T-helper 22 cell (primary cell): ENCODE measurements around the gene ARL6IP1.

ENCODE experiments used
- DNase-seq: peaks from one replicate; pipeline ENCODE4 v3.0.0-alpha.2; 2020; ENCODE audit warnings: low read depth

Gene ARL6IP1

DNA sequence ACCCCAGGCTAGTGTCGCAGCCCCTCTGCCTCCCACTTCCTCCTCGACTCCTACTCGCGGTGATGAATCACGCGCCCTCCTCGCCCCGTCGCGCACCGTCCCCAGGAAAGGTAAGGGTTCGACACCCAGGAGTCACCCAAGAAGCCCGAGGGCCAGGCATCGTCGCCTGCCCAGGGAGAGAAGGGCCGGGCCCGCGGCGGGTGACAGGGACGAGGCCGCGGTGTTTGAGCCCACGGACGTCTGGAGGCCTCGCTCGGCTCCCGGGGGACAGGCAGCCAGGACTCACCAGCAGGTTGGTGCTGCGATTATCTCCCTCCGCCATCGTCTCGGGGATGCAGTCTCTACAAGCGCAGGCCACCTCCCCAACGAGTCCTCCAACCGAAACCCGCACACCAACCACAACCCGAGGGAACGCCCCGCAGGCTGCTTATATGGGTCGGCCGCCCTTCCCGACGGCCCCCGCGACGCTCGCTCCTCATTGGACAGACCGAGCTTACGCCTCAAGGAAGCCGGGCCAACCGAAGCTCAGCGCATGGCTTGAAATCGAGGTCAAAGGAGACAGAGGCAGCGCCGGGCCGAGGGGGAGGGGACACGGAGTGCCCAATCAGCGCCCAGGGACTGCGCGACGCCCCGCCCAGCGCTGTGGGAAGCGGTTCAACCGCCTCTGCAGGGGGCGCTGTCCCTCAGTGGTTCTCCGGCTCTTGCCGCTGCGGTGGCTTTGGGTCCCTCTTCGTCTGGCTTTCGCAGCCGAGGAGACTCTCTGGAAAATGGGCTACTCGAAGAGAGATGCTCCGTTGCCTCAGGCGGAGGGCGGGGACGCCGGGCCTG is at the start of gene ARL6IP1:
Gene ARL6IP1, minus strand, starts transcription at position 405 of the 828 bp plus-strand sequence. Its CDS starts 83 bp downstream, at position 322.
- DNase-seq = peak; percentile 99

DNA sequence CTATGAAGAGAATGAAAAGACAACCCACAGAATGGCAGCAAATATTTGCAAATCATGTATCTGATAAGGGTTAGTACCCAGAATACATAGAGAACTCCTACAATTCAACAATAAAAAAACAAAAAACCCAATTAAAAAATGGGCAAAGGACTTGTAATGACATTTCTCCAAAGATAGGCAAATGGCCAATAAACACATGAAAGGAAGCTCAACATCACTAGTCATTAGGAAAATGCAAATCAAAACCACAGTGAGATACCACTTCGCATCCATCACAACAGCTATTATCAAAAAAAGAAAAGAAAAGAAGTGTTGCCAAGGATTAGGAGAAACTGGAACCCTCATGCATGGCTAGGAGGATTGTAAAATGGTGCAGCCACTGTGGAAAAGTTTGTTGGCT is 45.1 kb upstream of the ARL6IP1 start:
- DNase-seq = no peak

DNA sequence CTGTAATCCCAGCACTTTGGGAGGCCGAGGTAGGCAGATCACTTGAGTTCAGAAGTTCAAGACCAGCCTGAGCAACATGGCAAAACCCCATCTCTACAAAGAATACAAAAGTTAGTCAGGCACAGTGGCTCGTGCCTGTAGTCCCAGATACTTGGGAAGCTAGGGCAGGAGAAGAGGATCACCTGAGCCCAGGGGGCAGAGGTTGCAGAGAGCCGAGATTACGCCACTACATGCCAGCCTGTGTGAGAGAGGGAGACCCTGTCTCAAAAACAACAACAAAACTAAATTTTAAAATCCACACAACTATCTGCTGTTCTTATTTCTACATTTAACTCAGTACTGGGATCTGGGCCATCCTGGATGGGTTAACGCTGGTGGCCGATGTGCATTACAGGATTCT is 41.2 kb upstream of the ARL6IP1 start:
- no peak for DNase-seq

DNA sequence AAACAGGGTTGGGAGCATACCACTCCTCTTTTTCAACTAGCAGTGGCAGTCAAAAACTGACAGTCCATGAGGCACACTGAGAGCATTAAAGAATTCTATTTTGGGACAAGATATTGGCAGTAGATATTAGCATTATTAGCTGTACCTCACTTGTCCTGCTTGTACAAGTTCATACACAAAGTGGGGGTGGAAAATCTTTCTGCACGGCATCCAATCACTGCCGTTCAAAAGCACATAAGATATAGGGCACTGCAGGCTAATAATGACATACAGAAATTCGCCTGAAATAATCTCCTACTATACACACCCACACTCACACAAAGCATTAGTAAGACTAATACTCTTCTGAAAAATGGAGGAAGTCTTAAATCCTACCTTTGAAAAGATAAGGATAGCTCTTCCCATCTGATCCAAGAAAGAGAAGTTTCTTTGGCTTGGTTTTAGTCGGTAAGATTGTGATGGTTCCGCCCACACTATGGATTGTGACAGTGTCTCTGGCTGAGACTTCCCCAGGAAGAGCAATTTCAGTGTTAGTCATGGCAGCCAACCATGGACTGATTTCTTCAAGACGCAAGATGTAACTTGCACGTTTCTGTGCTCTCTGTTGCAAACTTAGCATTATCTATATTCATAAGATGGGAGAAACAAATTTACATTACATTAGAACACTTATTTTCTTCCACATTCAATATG is 40.6 kb upstream of the ARL6IP1 start:
- no peak for DNase-seq

DNA sequence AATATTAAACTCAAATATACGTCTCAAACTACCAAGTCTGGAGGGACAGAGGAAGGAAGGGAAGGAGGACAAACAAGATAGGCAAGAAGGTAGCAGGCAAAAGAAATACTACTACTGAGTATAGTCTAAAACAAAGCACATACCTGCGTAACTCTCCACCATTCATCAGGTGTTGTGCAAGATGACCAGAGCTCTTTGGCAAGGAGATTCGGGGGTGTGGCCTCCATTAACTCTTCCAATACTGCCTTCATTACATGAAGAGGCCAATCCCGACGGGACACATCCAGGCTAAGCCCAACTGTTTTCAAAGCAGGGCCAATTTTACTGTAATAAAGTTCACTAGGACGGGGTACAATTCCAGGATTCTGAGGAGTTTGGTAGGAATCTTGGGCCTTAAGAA is 38.2 kb upstream of the ARL6IP1 start:
- DNase-seq = no peak

DNA sequence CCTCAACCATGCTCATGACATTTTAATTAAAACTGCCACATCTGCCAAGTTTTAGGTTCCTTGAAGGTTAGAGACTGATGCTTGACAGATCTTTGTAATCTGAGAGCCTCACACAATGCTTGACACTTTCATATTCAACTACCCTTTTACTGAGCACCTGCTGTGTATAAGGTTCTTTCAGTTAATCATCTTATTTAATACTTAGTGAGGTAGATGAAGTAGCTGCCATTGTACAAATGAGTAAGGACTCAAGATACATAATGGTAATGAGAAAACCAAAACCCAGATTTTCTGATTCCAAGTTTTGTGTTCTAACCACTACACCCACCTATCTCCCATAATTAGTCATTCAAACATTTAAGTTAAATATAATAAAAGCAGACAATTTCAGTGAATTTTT is 35.4 kb upstream of the ARL6IP1 start:
- DNase-seq = no peak

DNA sequence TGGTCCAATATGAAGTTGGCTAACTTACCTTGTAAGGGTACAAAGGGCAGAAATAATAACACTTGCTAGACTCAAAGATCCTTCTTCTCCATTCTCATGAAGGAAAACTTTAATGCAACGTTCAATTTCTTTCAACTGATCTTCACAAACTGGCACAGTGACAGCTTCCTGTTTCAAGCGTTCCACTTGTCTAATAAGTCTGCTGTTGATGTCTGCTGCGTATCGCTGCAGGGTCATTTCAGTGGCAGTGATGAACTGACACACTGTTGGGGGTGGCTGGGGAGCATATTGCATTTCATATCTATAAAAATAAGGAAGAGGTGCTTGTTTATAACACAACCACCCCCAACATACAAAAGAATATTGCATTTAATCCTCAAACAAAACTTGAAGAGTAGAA is 33.5 kb upstream of the ARL6IP1 start:
- no peak for DNase-seq

DNA sequence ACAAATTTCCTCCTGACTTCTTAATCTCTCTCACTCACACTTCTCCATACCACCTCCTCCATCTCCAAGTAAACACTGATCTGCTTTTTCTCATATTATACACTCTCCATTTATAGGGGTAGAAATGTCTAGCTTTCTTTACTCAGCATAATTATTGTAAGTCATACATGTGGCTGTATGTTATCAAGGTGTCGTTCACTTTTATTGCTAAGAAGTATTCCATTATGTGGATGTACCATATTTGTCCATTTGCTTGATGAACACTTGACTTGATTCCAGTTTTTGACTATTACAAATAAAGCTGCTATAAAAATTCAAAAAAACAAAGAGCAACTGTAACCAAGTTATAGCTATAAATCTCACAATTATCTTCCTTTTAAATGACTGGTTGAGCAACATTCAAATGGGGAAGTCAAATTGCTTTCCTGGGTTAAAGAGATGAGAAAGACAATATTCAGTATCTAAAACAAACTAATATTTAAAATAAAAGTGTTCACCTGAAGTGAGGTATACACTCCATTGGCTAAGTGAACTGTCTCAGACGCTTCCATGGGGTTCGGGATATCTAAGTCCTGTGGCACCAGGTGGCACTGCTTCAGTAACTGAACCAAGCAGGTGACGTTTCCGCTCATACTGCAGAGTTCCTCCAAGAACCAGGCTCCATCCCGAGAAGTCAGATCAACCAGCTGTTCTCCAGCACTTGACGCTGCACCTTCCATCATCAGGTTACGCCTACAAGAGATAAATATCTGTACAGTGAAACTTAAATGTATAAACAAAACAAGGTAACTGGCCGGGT is 32.6 kb upstream of the ARL6IP1 start:
- DNase-seq = no peak

DNA sequence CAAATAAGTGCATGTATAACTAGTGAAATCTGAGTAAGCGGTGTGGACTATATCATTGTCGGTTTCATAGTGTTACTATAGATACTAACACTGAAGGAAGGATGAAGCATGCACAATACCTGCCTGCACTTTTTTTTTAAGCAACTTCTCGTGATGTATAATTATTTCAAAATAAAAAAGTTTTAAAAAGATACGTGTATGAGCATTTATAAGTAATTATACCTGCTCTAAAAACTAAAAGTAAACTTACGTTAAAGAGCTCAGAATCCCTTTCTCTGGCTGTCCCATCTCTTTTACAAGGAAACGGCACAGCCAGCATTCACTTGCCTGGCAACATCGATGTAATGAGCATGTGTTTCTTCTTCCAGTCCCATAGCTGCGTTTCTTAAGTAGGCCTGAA is 31.3 kb upstream of the ARL6IP1 start:
- DNase-seq = no peak

DNA sequence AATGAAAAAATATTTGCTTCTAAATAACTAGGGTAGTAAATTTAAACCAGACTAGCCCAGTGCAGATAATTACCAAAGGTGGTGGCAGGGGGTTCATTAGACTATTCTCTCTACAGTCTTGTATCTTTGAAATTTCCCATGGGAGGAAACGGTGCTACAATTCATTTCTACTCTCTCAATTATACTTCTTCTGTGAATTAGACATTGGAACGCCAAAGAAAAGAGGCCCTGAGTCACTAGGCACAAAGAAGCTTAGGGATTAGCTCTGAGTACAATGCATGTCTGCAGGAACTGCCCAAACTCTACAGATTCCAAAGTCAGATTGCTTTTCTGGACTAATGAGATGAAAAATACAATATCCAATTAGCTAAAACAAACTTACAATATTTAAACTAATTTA is 30.7 kb upstream of the ARL6IP1 start:
- DNase-seq = no peak

DNA sequence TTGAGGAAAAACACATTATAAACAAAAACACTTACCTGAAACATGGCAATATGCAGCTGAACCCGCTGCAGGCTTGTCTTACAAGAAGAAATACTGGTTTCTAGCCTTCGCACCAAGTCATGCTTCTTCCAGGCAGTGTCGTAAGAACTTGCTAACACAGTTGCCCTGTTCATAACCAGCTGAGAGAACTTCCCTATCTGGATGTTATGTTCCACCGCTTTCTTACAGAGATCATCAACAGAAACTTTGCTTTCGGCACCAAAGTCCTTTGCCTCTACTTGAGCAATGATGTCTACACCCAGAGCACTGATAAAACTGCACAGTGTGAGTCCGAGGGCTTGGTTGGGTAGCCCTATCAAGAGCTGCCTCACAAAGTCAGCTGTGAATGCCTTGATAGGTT is 27.9 kb upstream of the ARL6IP1 start:
- DNase-seq = no peak

DNA sequence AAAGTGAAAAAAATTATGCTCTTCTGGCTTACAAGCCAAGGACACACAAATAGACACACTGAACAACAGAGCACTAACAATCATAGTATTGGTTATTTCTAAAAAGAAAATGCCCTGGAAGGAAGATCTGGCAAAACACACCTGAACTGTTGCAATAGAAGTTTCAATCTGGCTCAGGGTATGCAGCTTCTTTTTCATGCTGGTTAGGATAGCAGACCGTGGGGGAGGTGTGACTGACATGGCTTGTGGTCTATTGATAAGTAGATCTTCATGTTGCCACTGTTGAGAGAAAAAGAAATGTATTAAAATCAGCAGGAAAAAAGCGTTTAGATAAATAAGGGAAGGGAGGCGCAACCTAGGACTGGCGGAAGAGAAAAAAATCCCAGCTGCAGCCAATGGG is 26.5 kb upstream of the ARL6IP1 start:
- no peak for DNase-seq

DNA sequence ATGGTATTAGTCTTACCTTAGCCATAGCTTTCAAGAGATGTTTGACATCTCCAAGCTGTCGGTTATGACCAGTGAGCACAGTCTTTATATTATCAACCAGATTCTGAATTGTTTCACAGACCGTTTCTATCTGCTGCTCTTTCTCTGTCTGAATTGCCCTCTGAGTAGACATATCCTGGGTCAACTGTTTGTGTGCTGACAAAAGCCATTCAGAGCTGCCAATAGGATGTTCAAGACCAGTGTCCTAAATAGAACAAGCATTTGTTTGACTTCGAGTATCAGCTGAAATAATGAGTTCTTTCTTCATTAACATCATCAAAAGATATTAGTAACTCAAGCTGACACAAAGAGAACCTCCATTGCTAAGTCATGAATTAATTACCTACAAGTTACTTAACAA is 14.9 kb upstream of the ARL6IP1 start:
- DNase-seq = no peak

DNA sequence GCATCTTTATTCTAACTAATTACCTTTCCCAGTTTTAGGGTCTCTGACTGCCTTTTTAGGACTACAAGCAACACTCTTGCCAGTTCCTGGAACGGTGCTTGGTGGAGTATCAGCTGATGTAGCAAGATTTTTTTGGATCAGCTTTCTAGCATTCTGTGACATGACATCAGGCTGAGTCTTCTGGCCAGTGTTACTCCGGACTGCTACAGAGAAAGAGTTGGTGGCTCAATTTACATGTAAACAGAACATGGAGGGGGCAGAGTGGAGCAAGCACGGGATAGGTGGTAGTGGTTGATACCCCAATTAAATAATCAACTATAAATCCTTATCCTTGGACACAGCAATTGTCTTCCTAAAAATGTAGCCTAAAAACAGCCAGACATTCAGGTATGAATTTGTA is 10.6 kb upstream of the ARL6IP1 start:
- no peak for DNase-seq

DNA sequence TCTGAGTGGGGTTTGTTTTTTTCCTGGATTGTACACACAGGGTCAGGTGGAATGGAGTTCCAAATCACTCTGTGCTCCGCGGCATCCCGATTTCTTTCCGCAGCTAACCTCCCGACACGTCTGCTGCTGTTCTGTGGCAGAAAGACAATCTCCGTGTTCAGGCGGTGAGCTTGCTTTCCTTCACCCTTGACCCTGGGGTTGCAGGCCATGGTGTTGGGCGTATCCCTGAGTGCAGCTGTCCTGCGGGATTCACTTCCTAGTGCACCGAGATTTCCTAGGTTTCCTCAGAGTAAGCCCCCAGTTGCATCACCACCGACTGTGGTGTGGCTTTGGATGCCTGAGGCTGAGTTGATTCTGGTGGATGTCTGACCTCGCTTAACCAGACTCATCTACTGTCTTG is 7.8 kb upstream of the ARL6IP1 start:
- no peak for DNase-seq

DNA sequence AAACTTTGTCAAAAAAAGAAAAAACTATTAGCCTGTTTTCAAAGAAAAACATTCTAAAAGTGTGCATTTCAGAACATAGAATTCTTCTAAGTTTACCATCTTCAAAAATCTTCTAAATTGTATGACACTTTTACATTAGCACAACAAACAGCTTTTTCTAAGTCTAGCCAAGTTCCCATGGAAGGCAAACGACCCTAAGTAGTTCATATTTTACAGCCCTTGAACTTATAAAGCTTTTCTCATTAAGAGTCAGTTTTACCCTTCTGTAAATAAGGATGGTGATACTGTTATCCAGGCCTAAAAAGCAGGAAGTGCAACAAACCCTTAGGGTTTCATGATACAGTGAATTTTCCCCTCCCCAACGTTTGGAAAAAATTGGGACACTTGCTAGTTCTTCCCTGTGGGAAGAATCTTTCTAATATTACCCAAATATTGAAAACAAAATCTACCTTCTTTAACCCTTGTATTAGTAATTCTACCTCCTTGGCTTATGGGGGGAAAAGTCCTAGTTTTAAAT is 4.0 kb upstream of the ARL6IP1 start:
- no peak for DNase-seq

DNA sequence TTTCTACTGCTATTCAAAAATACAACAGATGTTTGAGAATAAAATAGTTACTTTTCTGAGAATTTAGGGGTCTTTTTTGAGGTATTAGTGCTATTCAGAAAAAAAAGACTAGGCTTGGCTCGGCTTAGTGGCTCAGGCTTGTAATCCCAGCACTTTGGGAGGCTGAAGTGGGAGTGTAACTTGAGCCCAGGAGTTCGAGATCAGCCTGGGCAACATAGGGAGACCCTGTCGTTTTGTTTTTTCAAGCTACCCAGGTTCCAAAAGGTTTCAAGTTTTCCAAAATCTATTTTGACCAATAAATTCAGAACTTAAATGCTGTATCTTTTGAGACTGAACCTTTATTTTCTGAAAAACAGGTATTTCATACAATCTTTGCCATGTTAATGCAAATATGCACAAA is 3.2 kb upstream of the ARL6IP1 start:
- DNase-seq = no peak

DNA sequence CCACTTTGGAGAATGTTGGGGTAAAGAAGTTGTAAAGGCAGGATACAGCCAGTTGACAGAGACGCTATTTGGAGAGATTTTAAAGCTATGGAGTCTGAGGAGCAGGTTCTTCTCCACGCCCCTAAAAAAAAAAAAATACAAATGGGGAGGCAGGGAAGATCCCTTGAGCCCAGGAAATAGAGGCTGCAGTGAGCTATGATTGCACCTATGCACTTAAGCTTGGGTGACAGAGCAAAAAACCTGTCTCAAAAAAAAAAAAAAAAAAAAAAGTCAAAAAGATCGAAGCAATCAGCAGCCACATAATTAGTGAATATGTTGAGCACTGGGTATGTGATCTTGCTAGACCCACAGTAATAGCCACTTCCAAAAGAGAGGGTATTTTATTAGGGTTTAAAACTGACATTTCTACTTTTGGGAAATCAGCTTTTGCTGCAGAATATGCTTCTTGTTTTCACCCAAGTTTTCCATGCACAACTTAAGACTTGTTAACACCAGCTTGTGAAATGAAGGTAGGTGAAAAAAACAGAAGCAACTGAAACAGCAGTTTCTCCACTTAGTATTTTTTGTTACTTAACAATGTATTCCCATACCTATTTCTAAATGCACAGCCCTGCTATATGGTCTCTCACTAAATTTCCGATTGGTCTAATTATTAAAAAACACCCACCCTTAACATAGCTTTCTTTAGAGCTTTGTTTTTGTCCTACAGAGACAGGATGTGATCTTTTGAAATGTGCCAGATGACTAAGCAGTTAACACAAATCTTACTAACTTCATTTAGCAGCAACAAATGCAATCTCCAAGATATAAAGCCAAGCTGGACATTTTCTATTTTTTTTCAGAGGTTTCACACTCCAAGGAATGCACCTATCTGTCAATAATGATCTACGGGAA is 2.5 kb upstream of the ARL6IP1 start:
- no peak for DNase-seq

DNA sequence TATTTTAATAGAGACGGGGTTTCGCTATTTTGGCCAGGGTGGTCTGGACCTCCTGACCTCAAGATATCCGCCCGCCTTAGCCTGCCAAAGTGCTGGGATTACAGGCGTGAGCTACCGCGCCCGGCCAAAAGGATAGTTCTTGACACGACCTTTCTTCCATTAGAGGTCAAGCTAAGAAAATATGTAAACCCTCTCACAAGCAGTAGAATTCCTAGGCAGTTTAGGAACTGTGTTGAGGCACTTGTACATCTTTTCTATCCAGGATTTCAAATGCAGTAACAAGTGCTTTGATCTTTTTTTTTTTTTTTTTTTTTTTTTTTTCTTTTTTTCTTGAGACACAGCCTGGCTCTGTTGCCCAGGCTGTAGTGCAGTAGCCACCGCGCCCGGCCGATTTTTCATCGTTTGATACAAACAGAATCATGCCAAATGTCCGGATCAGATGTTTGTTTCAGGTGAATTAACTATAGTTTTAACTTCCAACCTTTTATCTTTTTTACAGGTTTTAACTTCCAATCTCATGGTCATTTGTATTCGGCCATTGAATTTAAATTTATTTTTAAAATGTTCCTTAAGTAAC is 1.5 kb upstream of the ARL6IP1 start:
- no peak for DNase-seq

DNA sequence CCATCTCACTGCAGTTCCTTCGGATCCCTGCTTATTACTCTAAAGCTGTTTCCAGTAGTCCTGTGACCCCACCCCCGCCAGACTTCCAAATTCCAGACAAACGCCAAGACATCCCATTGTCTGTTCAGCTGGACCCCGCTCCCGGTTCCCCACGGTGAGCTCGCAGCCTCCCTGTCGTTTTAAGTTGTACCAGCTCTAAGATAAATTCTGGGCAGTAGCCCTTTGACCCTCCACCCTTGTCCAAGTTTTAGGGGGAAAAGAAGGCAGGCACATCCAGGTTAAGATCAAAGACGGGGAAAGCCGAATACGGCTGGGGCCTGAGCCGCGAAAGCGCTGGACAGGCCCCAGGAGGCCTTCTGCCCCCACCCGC is 589 bp downstream of the ARL6IP1 start:
- DNase-seq = no peak

DNA sequence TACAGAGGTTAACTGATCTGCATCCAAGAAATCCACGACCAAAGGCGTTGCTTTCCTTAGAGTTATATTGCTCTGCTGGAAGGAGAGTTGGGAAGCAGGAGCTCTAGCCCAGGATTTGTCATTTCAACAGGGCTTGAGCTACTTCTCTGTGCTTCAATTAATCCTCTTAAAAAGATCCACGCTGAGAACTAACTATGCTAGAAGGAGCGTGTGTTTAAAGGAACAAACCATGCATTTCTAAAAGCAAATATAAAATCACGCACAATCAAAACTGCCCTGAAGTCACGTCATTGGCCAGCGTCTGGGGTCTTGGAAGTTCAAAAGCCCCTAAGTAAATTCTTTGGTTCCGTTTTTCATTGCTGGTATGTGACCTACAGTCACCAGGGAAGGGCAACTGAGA is 1.1 kb downstream of the ARL6IP1 start:
- DNase-seq = no peak
